HCT116 (cell line): Measurements from ENCODE around the gene MAP7. TPM values are rescaled to one million over a fixed set of nuclear protein-coding genes. Genes with fewer than 3 reads are reported as not detected.

Source experiments
- ATAC-seq: fragments of 200-7000 bp; cut with Tn5 transposase; 2 replicates; pipeline ENCODE4 v1.9.1; 2020; ENCODE audit warnings: mild to moderate bottlenecking, moderate library complexity
- BruUV-seq: library from RNA; stranded (reverse); fragments of 400-500 nt; replicated peaks from 2 replicates; lab custom pipeline; 2021; lab: Mats Ljungman, UMichigan
- CTCF ChIA-PET: fragments of 300-600 bp; sonication (Branson Sonifier 250); formaldehyde crosslinking; loops from one replicate; lab custom pipeline; 2021; ENCODE audit warnings: antibody characterized with exemption; lab: Charles Lee
- POLR2A ChIA-PET: fragments of 300-600, 350-600 bp; sonication (Branson Sonifier 250); formaldehyde crosslinking; loops from one replicate; lab custom pipeline; 2021; ENCODE audit warnings: antibody characterized with exemption; lab: Charles Lee
- RAD21 ChIA-PET, 2 experiments: fragments of 300-600 bp; sonication (Branson Sonifier 250); formaldehyde crosslinking; loops; one replicate each; lab custom pipeline; 2023; ENCODE audit warnings: low total read pairs in 2 of 2; ENCODE audit not compliant: uncharacterized antibody in 2 of 2, unreplicated experiment in 2 of 2, low non-redundant PET in 1 of 2; lab: Charles Lee
- DNase-seq: peaks from one replicate; pipeline ENCODE4 v3.0.0-alpha.2; 2010; ENCODE audit warnings: low read depth, low spot score
- H2AFZ ChIP-seq: fragments of 200-600 bp; shearing (Covaris generic), sonication (generic); 2 replicates; pipeline ENCODE4 v1.6.1; 2017; ENCODE audit warnings: low read depth, mixed run types, mixed read lengths, antibody characterized with exemption, low read length; ENCODE audit not compliant: poor library complexity, severe bottlenecking
- H3K27ac ChIP-seq: 2 replicates; pipeline ENCODE4 v1.5.1; 2012; ENCODE audit warnings: low read depth, low read length
- H3K27me3 ChIP-seq: fragments of 200-600 bp; sonication (generic); 2 replicates; pipeline ENCODE4 v1.6.1; 2016; ENCODE audit warnings: mixed run types, low read length, mixed read lengths; ENCODE audit not compliant: insufficient read depth
- H3K36me3 ChIP-seq, 2 experiments: fragments of 200-500 bp in 1 of 2; fragments of 200-600 bp in 1 of 2; sonication (Bioruptor generic) in 1 of 2; sonication (generic) in 1 of 2; 2 replicates each; pipeline versions ENCODE4 v1.5.1 to v1.6.1; 2014 to 2016; ENCODE audit warnings: low read length in 2 of 2, inconsistent platforms in 1 of 2, mixed read lengths in 1 of 2, mixed run types in 1 of 2; ENCODE audit not compliant: insufficient read depth in 2 of 2, control insufficient read depth in 1 of 2
- H3K4me1 ChIP-seq, 2 experiments: fragments of 200-600 bp in 1 of 2; sonication (generic) in 1 of 2; 2 replicates each; pipeline versions ENCODE4 v1.5.1 to v1.6.1; 2012 to 2017; ENCODE audit warnings: low read length in 2 of 2, inconsistent platforms in 1 of 2, mild to moderate bottlenecking in 1 of 2, mixed read lengths in 1 of 2, mixed run types in 1 of 2, moderate library complexity in 1 of 2; ENCODE audit not compliant: insufficient read depth in 2 of 2, control insufficient read depth in 1 of 2
- H3K4me2 ChIP-seq: fragments of 200-600 bp; sonication (generic); 2 replicates; pipeline ENCODE4 v1.6.1; 2017; ENCODE audit warnings: mixed run types, low read length, mixed read lengths
- H3K4me3 ChIP-seq, 2 experiments: fragments of 200-600 bp in 1 of 2; sonication (generic) in 1 of 2; replicated peaks in 1 of 2; 2 replicates each; pipeline ENCODE4 v1.5.1; 2011 to 2016; ENCODE audit warnings: low read length in 2 of 2, control low read depth in 1 of 2, low read depth in 1 of 2, mild to moderate bottlenecking in 1 of 2, mixed read lengths in 1 of 2, mixed run types in 1 of 2
- H3K79me2 ChIP-seq: fragments of 200-600 bp; sonication (generic); 2 replicates; pipeline ENCODE4 v1.6.1; 2017; ENCODE audit warnings: mild to moderate bottlenecking, mixed run types, low read length, moderate library complexity, mixed read lengths; ENCODE audit not compliant: insufficient read depth
- H3K9ac ChIP-seq: fragments of 200-600 bp; sonication (generic); 2 replicates; pipeline ENCODE4 v1.6.1; 2016; ENCODE audit warnings: low read length, mixed read lengths
- H3K9me2 ChIP-seq: fragments of 200-600 bp; sonication (generic), shearing (Covaris generic); 2 replicates; pipeline ENCODE4 v1.6.1; 2017; ENCODE audit warnings: mixed run types, mild to moderate bottlenecking, moderate library complexity; ENCODE audit not compliant: insufficient read depth
- H3K9me3 ChIP-seq, 2 experiments: fragments of 200-500 bp in 1 of 2; fragments of 200-600 bp in 1 of 2; sonication (Bioruptor generic) in 1 of 2; sonication (generic) in 1 of 2; 2 replicates each; pipeline ENCODE4 v1.6.1; 2014 to 2017; ENCODE audit warnings: low read length in 2 of 2, mixed read lengths in 2 of 2, inconsistent platforms in 1 of 2, low read depth in 1 of 2, mild to moderate bottlenecking in 1 of 2, mixed run types in 1 of 2, moderate library complexity in 1 of 2; ENCODE audit not compliant: control insufficient read depth in 1 of 2, insufficient read depth in 1 of 2
- H4K20me1 ChIP-seq: fragments of 200-600 bp; sonication (generic), shearing (Covaris generic); 2 replicates; pipeline ENCODE4 v1.6.1; 2017; ENCODE audit warnings: mixed run types, mild to moderate bottlenecking, moderate library complexity; ENCODE audit not compliant: insufficient read depth
- ATF3 ChIP-seq: IDR thresholded peaks from 2 replicates; pipeline ENCODE4 v1.6.1; 2012
- CBX3 ChIP-seq: IDR thresholded peaks from 2 replicates; pipeline ENCODE4 v1.6.1; 2012; ENCODE audit warnings: low read depth
- CEBPB ChIP-seq: IDR thresholded peaks from 2 replicates; pipeline ENCODE4 v1.6.1; 2012; ENCODE audit warnings: low read depth
- EGR1 ChIP-seq: IDR thresholded peaks from 2 replicates; pipeline ENCODE4 v1.6.1; 2012; ENCODE audit warnings: low read depth
- EZH2 ChIP-seq: fragments of 200-600 bp; sonication (generic); IDR thresholded peaks from 2 replicates; pipeline ENCODE4 v1.6.1; 2017; ENCODE audit warnings: antibody characterized with exemption, mixed run types
- FOSL1 ChIP-seq: IDR thresholded peaks from 2 replicates; pipeline ENCODE4 v1.6.1; 2012; ENCODE audit warnings: low read depth
- JUND ChIP-seq: IDR thresholded peaks from 2 replicates; pipeline ENCODE4 v1.6.1; 2012
- POLR2A ChIP-seq: IDR thresholded peaks from 2 replicates; pipeline ENCODE4 v1.7.0; 2011; ENCODE audit warnings: borderline replicate concordance; ENCODE audit not compliant: insufficient read depth, insufficient read length; ENCODE audit errors: extremely low read depth
- RAD21 ChIP-seq: IDR thresholded peaks from 2 replicates; pipeline ENCODE4 v1.6.1; 2012; ENCODE audit warnings: low read depth, mild to moderate bottlenecking
- REST ChIP-seq: IDR thresholded peaks from 2 replicates; pipeline ENCODE4 v1.6.1; 2012; ENCODE audit warnings: low read depth
- SIN3A ChIP-seq: IDR thresholded peaks from 2 replicates; pipeline ENCODE4 v1.6.1; 2012; ENCODE audit warnings: low read depth
- SRF ChIP-seq: IDR thresholded peaks from 2 replicates; pipeline ENCODE4 v1.6.1; 2012; ENCODE audit warnings: low read depth
- TCF7L2 ChIP-seq: IDR thresholded peaks from 2 replicates; pipeline ENCODE4 v1.7.0; 2011; ENCODE audit warnings: borderline replicate concordance, inconsistent platforms; ENCODE audit not compliant: insufficient read depth, insufficient read length; ENCODE audit errors: extremely low read depth
- ZFX ChIP-seq: fragments of 450-650 bp; IDR thresholded peaks from 2 replicates; pipeline ENCODE4 v1.6.1; 2017
- ZNF274 ChIP-seq: fragments of 200-500 bp; sonication (Bioruptor generic); IDR thresholded peaks from 2 replicates; pipeline ENCODE4 v1.6.1; 2014; ENCODE audit warnings: mild to moderate bottlenecking, low read depth, low read length, inconsistent platforms
- intact Hi-C: fragments of 100-400 bp; cut with micrococcal nuclease; formaldehyde crosslinking; loops from 2 replicates; pipeline ENCODE4 v1.10.0; 2022
- total RNA-seq: library from RNA; stranded (reverse); gene quantifications from one replicate; pipeline ENCODE4 v1.2.1, GENCODE V29; 2021; ENCODE audit not compliant: unreplicated experiment
- TF ChIP-seq, protein P1 (sequence below), 3 experiments: fragments of 200-600 bp in 1 of 3; sonication (generic) in 1 of 3; IDR thresholded peaks in 2 of 3; conservative IDR thresholded peaks in 1 of 3; 2 replicates each; pipeline ENCODE4 v1.5.1; 2012 to 2017; ENCODE audit warnings: low read depth in 2 of 3, low read length in 2 of 3, antibody characterized with exemption in 1 of 3, borderline replicate concordance in 1 of 3, control low read depth in 1 of 3, mild to moderate bottlenecking in 1 of 3, mixed read lengths in 1 of 3, mixed run types in 1 of 3, moderate library complexity in 1 of 3; ENCODE audit not compliant: insufficient read depth in 1 of 3

The MAP7 gene
- total RNA-seq, 1 experiment from 2014 or later = 35.5 TPM

- Histone ChIP-seq H2AFZ (no peak overlapping the region), H3K27me3 (no peaks in the 10 kb centered on the region), H3K4me2 (no peak overlapping the region), H3K4me1 (peaks cover 0 to 3% of the 10 kb centered on the region in 2 experiments; a peak in 1 of 4 replicates), H3K36me3 (no peaks in the 10 kb centered on the region), H3K9me2 (no peaks in the 10 kb centered on the region), H3K4me3 (no peak overlapping the region), H3K79me2 (no peaks in the 10 kb centered on the region), H3K27ac (no peak overlapping the region), H4K20me1 (no peaks in the 10 kb centered on the region)
- no peak for DNase-seq
- ChIA-PET POLR2A (no interaction called here), CTCF (no interaction called here), RAD21 (no interaction called here)
- intact Hi-C loops = loop anchor here (5.0 to 10.0 kb wide), 3 partner anchors 785 to 867 kb away; partner anchors contain the start of gene AHI1
- BruUV-seq = no TSS peak
- no peak for TF ChIP-seq TCF7L2
- TF ChIP-seq POLR2A = no peak
- TF ChIP-seq, all 23 proteins: peak for 0
- H3K9me3 ChIP-seq = no peaks in the 10 kb centered on the region
- ATAC-seq = no peak
- no peak overlapping the region for H3K9ac ChIP-seq
These were observed 230.5 kb downstream of the MAP7 start for GRCh38 chr6:136319732-136320131.

DNA sequence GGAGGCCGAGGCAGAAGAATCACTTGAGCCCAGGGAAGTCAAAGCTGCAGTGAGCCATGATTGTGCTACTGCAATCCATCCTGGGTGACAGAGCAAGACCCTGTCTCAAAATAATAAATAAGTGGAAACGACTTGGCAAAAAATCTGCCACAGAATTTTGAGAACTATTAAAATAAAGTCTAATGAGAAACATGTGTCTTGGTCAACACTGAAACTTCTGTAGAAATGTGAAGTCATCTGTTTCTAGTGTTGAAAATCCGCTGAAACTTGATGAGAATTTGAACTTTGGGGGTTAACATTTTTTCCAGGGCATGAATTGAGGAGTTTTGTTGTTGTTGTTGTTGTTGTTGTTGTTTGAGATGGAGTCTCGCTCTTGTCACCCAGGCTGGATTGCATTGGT is 231.5 kb downstream of the MAP7 start:
- Histone ChIP-seq H3K27me3 (no peaks in the 10 kb centered on the region), H4K20me1 (no peaks in the 10 kb centered on the region), H3K4me2 (no peak overlapping the region), H3K9ac (no peak overlapping the region), H3K9me2 (no peaks in the 10 kb centered on the region), H3K27ac (no peak overlapping the region), H2AFZ (no peak overlapping the region), H3K4me3 (no peak overlapping the region), H3K9me3 (no peaks in the 10 kb centered on the region), H3K36me3 (no peaks in the 10 kb centered on the region), H3K4me1 (peaks cover 0 to 3% of the 10 kb centered on the region in 2 experiments; a peak in 1 of 4 replicates), H3K79me2 (no peaks in the 10 kb centered on the region)
- TF ChIP-seq ZNF274 (no peak), JUND (no peak), EGR1 (no peak), ZFX (no peak), ATF3 (no peak), REST (no peak), FOSL1 (no peak), EZH2 (no peak), SRF (no peak), CBX3 (no peak), CEBPB (no peak), SIN3A (no peak), RAD21 (no peak)
- TF ChIP-seq, protein P1, sequence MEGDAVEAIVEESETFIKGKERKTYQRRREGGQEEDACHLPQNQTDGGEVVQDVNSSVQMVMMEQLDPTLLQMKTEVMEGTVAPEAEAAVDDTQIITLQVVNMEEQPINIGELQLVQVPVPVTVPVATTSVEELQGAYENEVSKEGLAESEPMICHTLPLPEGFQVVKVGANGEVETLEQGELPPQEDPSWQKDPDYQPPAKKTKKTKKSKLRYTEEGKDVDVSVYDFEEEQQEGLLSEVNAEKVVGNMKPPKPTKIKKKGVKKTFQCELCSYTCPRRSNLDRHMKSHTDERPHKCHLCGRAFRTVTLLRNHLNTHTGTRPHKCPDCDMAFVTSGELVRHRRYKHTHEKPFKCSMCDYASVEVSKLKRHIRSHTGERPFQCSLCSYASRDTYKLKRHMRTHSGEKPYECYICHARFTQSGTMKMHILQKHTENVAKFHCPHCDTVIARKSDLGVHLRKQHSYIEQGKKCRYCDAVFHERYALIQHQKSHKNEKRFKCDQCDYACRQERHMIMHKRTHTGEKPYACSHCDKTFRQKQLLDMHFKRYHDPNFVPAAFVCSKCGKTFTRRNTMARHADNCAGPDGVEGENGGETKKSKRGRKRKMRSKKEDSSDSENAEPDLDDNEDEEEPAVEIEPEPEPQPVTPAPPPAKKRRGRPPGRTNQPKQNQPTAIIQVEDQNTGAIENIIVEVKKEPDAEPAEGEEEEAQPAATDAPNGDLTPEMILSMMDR (IDR thresholded peaks at IDR 0.05 in 2 of 3, conservative IDR thresholded peaks at IDR 0.05 in 1 of 3; ENCODE audit: borderline replicate concordance in 1 of 3, insufficient read depth in 1 of 3, low read depth in 2 of 3, low read length in 2 of 3) = no peak
- no peak for ATAC-seq
- RAD21 ChIA-PET = no interaction called here
- BruUV-seq = no TSS peak
- DNase-seq = no peak
- intact Hi-C loops = loop anchor here (5.0 to 10.0 kb wide), 3 partner anchors 784 to 866 kb away; partner anchors contain the start of gene AHI1
- POLR2A ChIA-PET = no interaction called here
- CTCF ChIA-PET = interaction anchor here (1.2 kb wide), 1 partner anchor 29 kb away, joined by 3 read pairs; the partner anchor contains the start of gene BCLAF1
